ENCODE measurements around the gene KCNN1.

- TF ChIP-seq CTCF (IDR thresholded peaks at IDR 0.05; ENCODE audit: insufficient read depth, low read length) (no peak), POLR2AphosphoS5 (IDR thresholded peaks at IDR 0.05; ENCODE audit: low read depth) (no peak)
Measured at GRCh38 chr19:17988161-17988560, 21.3 kb downstream of the KCNN1 start.
